Progenitor cell of endocrine pancreas (in vitro differentiated cells): ENCODE results near the gene PALLD. TPM values are rescaled to one million over a fixed set of nuclear protein-coding genes. Genes with fewer than 3 reads are reported as not detected.
"Not testable (repeated sequence)": the region's sequence is repeated elsewhere in the genome, so short reads cannot be mapped to it uniquely, and the experiment has no call there.

ENCODE experiments used
- DNase-seq: peaks from one replicate; pipeline ENCODE4 v3.0.0; 2021; ENCODE audit warnings: low spot score; ENCODE audit not compliant: unreplicated experiment
- H3K27ac Mint-ChIP-seq: 2 replicates; pipeline ENCODE4 v1.8.0; 2021; ENCODE audit warnings: mild to moderate bottlenecking, moderate library complexity, mixed read lengths
- H3K27me3 Mint-ChIP-seq: 2 replicates; pipeline ENCODE4 v1.8.0; 2021; ENCODE audit warnings: mixed read lengths
- H3K36me3 Mint-ChIP-seq: 2 replicates; pipeline ENCODE4 v1.8.0; 2022; ENCODE audit warnings: mixed read lengths; ENCODE audit not compliant: insufficient read depth
- H3K4me1 Mint-ChIP-seq: 2 replicates; pipeline ENCODE4 v1.8.0; 2021; ENCODE audit warnings: low read depth, mixed read lengths
- H3K4me3 Mint-ChIP-seq: 2 replicates; pipeline ENCODE4 v1.8.0; 2021; ENCODE audit warnings: low read depth, mild to moderate bottlenecking, moderate library complexity, mixed read lengths
- H3K9me3 Mint-ChIP-seq: 2 replicates; pipeline ENCODE4 v1.8.0; 2021; ENCODE audit warnings: low read depth, mixed read lengths
- total RNA-seq: library from RNA; stranded (reverse); gene quantifications from 2 replicates; pipeline ENCODE4 v1.2.1, GENCODE V29; 2021
- TF ChIP-seq, protein P1 (sequence below): fragments of 200-600 bp; sonication (generic); IDR thresholded peaks from one replicate; pipeline ENCODE4 v1.5.0; 2021; ENCODE audit warnings: antibody characterized with exemption, mild to moderate bottlenecking; ENCODE audit not compliant: unreplicated experiment

The PALLD gene
- total RNA-seq, 1 donor from 2014 or later: 43.2 TPM

DNA sequence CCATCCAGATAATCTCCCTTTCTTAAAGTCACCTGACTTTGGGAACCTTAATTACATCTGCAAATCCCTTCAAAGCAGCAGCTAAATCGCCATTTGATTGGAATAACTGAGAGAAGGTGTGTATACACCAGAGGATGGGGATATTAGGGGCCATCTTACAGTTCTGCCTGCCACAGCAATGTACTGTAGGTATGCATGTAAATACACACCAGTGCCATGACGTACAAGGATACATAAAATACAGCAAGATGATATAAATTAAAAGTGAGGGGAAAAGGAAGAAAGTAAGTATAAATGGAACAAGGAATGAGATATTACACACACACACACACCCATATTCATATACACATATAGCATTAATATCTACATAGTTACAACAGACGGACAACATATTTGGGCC lies 432.0 kb downstream of the PALLD start:
- TF ChIP-seq, protein P1, sequence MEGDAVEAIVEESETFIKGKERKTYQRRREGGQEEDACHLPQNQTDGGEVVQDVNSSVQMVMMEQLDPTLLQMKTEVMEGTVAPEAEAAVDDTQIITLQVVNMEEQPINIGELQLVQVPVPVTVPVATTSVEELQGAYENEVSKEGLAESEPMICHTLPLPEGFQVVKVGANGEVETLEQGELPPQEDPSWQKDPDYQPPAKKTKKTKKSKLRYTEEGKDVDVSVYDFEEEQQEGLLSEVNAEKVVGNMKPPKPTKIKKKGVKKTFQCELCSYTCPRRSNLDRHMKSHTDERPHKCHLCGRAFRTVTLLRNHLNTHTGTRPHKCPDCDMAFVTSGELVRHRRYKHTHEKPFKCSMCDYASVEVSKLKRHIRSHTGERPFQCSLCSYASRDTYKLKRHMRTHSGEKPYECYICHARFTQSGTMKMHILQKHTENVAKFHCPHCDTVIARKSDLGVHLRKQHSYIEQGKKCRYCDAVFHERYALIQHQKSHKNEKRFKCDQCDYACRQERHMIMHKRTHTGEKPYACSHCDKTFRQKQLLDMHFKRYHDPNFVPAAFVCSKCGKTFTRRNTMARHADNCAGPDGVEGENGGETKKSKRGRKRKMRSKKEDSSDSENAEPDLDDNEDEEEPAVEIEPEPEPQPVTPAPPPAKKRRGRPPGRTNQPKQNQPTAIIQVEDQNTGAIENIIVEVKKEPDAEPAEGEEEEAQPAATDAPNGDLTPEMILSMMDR: no peak
- Mint-ChIP-seq H3K36me3 (peaks cover 38% of the 10 kb centered on the region), H3K9me3 (peaks cover 20% of the 10 kb centered on the region), H3K4me3 (no peak overlapping the region), H3K27me3 (no peaks in the 10 kb centered on the region), H3K4me1 (peaks cover 1% of the 10 kb centered on the region), H3K27ac (no peak overlapping the region)
- no peak for DNase-seq

- Mint-ChIP-seq H3K4me3 (no peak overlapping the region), H3K27ac (no peak overlapping the region), H3K4me1 (no peaks in the 10 kb centered on the region), H3K27me3 (no peaks in the 10 kb centered on the region), H3K9me3 (peaks cover 20% of the 10 kb centered on the region), H3K36me3 (peaks cover 34% of the 10 kb centered on the region)
- TF ChIP-seq, protein P1: no peak
- DNase-seq: no peak
Measured at GRCh38 chr4:168930413-168931196, 433.8 kb downstream of the PALLD start.

DNA sequence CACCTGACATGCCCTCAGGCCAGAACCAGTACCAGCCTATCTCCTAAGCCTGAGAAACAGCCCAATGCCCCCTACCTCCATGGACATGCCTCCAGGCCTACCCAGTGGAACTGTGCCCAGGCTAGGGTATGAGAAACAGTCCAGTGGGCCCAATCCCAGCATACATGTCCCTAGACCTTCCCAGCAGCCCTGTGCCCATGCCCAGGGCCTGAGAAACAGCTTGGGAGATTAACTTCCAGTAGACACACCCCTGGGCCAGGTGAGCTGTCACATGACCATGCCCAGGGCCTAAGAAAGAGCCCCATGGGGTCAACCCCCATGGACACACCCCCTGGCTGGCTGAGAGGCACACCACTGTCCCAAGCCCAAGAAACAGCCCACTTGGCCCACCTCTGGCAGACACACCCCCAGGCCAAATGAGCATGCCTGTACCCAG lies 434.4 kb downstream of the PALLD start:
- H3K27me3 Mint-ChIP-seq: no peaks in the 10 kb centered on the region
- TF ChIP-seq, protein P1: no peak
- H3K27ac Mint-ChIP-seq: no peak overlapping the region
- no peaks in the 10 kb centered on the region for H3K4me1 Mint-ChIP-seq
- peaks cover 20% of the 10 kb centered on the region for H3K9me3 Mint-ChIP-seq
- peaks cover 34% of the 10 kb centered on the region for H3K36me3 Mint-ChIP-seq
- DNase-seq: no peak
- no peak overlapping the region for H3K4me3 Mint-ChIP-seq

DNA sequence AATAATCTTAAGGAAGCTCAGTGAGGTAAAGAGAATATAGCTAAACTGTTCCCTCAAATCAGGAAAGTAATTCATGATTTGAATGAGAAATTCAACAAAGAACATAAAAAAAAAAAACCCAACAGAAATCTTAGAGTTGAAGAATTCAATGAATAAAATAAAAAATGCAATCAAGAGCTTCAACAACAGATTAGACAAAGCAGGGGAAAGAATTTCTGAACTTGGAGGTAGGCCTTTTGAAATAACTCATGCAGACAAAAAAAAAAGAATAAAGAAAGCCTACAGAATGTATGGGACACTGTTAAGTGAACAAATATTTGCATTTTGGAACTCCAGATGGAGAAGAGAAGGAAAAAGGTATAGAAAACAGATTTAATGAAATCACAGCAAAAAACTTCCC lies 435.3 kb downstream of the PALLD start:
- peaks cover 34% of the 10 kb centered on the region for H3K36me3 Mint-ChIP-seq
- no peak overlapping the region for H3K27ac Mint-ChIP-seq
- no peak overlapping the region for H3K4me3 Mint-ChIP-seq
- TF ChIP-seq, protein P1: no peak
- no peaks in the 10 kb centered on the region for H3K27me3 Mint-ChIP-seq
- peaks cover 29% of the 10 kb centered on the region for H3K9me3 Mint-ChIP-seq
- H3K4me1 Mint-ChIP-seq: no peaks in the 10 kb centered on the region
- DNase-seq: no peak

DNA sequence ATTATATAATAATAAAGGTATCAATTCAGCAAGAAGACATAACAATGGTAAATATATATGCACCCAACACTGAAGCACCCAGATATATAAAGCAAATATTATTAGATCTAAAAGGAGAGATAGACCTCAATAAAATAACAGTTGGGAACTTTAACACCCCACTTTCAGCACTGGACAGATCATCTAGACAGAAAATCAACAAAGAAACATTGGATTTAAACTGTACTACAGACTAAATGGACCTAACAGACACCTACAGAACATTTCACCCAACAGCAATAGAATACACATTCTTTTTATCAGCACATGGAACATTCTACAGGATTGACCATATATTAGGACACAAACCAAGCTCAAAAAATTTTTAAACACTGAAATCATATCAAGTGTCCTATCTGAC lies 436.6 kb downstream of the PALLD start:
- Mint-ChIP-seq H3K27ac (no peak overlapping the region), H3K9me3 (peaks cover 40% of the 10 kb centered on the region), H3K4me3 (no peak overlapping the region), H3K36me3 (peaks cover 39% of the 10 kb centered on the region), H3K4me1 (no peaks in the 10 kb centered on the region), H3K27me3 (no peaks in the 10 kb centered on the region)
- TF ChIP-seq, protein P1: no peak
- DNase-seq: no peak

DNA sequence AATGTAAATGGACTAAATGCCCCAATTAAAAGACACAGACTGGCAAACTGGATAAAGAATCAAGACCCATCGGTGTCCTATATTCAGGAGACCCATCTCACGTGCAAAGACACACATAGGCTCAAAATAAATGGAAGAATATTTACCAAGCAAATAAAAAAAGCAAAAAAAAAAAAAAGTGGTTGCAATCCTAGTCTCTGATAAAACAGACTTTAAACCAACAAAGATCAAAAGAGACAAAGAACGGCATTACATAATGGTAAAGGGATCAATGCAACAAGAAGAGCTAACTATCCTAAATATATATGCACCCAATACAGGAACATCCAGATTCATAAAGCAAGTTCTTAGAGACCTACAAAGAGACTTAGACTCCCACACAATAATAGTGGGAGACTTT lies 440.6 kb downstream of the PALLD start:
- H3K4me3 Mint-ChIP-seq, H3K4me1 Mint-ChIP-seq, H3K27me3 Mint-ChIP-seq, DNase-seq, H3K27ac Mint-ChIP-seq: not testable (repeated sequence)
- H3K36me3 Mint-ChIP-seq: peaks cover 42% of the 10 kb centered on the region
- H3K9me3 Mint-ChIP-seq: peaks cover 67% of the 10 kb centered on the region
